IMR-90 (cell line): ENCODE data around the gene TIAM2. TPM values are rescaled to one million over a fixed set of nuclear protein-coding genes. Genes with fewer than 3 reads are reported as not detected.

Source experiments
- ATAC-seq: fragments of 200-7000 bp; cut with Tn5 transposase; 2 replicates; pipeline ENCODE4 v1.9.1; 2020; ENCODE audit warnings: low read depth, mild to moderate bottlenecking, moderate library complexity
- BruUV-seq: library from RNA; stranded (reverse); fragments of 400-500 nt; replicated peaks from 2 replicates; lab custom pipeline; 2021; lab: Mats Ljungman, UMichigan
- CTCF ChIA-PET: fragments of 300-600 bp; formaldehyde crosslinking; extraction: SDS; loops from one replicate; lab custom pipeline; 2021; ENCODE audit warnings: antibody characterized with exemption; lab: Yijun Ruan, JAX
- POLR2A ChIA-PET: fragments of 300-600 bp; sonication (Branson Sonifier 250); formaldehyde crosslinking; loops from one replicate; lab custom pipeline; 2022; ENCODE audit warnings: antibody characterized with exemption; ENCODE audit not compliant: unreplicated experiment; lab: Charles Lee
- DNase-seq: peaks from one replicate; pipeline ENCODE4 v3.0.0; 2013
- H2AFZ ChIP-seq: replicated peaks from 2 replicates; pipeline ENCODE3; 2013; ENCODE audit warnings: low read length, mild to moderate bottlenecking; ENCODE audit not compliant: poor library complexity
- H2AK5ac ChIP-seq: 2 replicates; pipeline ENCODE4 v1.6.1; 2013; ENCODE audit warnings: low read depth, low read length, inconsistent platforms
- H2AK9ac ChIP-seq: replicated peaks from 2 replicates; pipeline ENCODE3; 2013; ENCODE audit warnings: mild to moderate bottlenecking, low read depth, low read length, moderate library complexity; ENCODE audit not compliant: poor library complexity
- H2BK120ac ChIP-seq: 2 replicates; pipeline ENCODE4 v1.6.1; 2013; ENCODE audit warnings: low read depth, low read length, inconsistent platforms
- H2BK15ac ChIP-seq: 3 replicates; pipeline ENCODE4 v1.6.1; 2013; ENCODE audit warnings: low read depth, low read length, inconsistent platforms
- H2BK20ac ChIP-seq: 2 replicates; pipeline ENCODE4 v1.6.1; 2013; ENCODE audit warnings: low read depth, mild to moderate bottlenecking, inconsistent platforms, low read length, moderate library complexity
- H2BK5ac ChIP-seq: 2 replicates; pipeline ENCODE4 v1.6.1; 2013; ENCODE audit warnings: mild to moderate bottlenecking, low read depth, low read length, inconsistent platforms; ENCODE audit not compliant: poor library complexity, severe bottlenecking
- H3K14ac ChIP-seq: replicated peaks from 2 replicates; pipeline ENCODE4 v1.6.1; 2013; ENCODE audit warnings: low read depth, low read length, inconsistent platforms
- H3K18ac ChIP-seq: 2 replicates; pipeline ENCODE4 v1.6.1; 2013; ENCODE audit warnings: low read depth, low read length, control low read depth
- H3K23ac ChIP-seq: 2 replicates; pipeline ENCODE4 v1.6.1; 2013; ENCODE audit warnings: low read depth, low read length, inconsistent platforms
- H3K27ac ChIP-seq: 2 replicates; pipeline ENCODE4 v1.5.1; 2013; ENCODE audit warnings: mild to moderate bottlenecking, control low read depth, low read length; ENCODE audit not compliant: insufficient read depth
- H3K27me3 ChIP-seq: 2 replicates; pipeline ENCODE4 v1.6.1; 2013; ENCODE audit warnings: low read length; ENCODE audit not compliant: control insufficient read depth, insufficient read depth
- H3K36me3 ChIP-seq: 2 replicates; pipeline ENCODE4 v1.6.1; 2013; ENCODE audit warnings: low read length, mixed read lengths; ENCODE audit not compliant: control insufficient read depth, insufficient read depth
- H3K4ac ChIP-seq: 2 replicates; pipeline ENCODE4 v1.6.1; 2013; ENCODE audit warnings: low read depth, low read length, inconsistent platforms
- H3K4me1 ChIP-seq: 2 replicates; pipeline ENCODE4 v1.6.1; 2013; ENCODE audit warnings: low read length, mixed read lengths; ENCODE audit not compliant: control insufficient read depth, insufficient read depth
- H3K4me2 ChIP-seq: 2 replicates; pipeline ENCODE4 v1.6.1; 2013; ENCODE audit warnings: low read depth, mild to moderate bottlenecking, control low read depth, low read length, moderate library complexity
- H3K4me3 ChIP-seq: 2 replicates; pipeline ENCODE4 v1.5.1; 2013; ENCODE audit warnings: low read depth, mild to moderate bottlenecking, control low read depth, low read length, moderate library complexity; ENCODE audit not compliant: insufficient read depth
- H3K56ac ChIP-seq: 2 replicates; pipeline ENCODE4 v1.6.1; 2013; ENCODE audit warnings: low read length, inconsistent platforms; ENCODE audit not compliant: insufficient read depth; ENCODE audit errors: extremely low read depth
- H3K79me1 ChIP-seq, 2 experiments: 2 replicates each; pipeline ENCODE4 v1.6.1; 2013; ENCODE audit warnings: low read length in 2 of 2, inconsistent platforms in 1 of 2, low read depth in 1 of 2
- H3K9ac ChIP-seq: 2 replicates; pipeline ENCODE4 v1.6.1; 2013; ENCODE audit warnings: low read depth, low read length, control low read depth
- H3K9me1 ChIP-seq: 2 replicates; pipeline ENCODE4 v1.6.1; 2013; ENCODE audit warnings: low read length, inconsistent platforms; ENCODE audit not compliant: insufficient read depth
- H3K9me3 ChIP-seq: 2 replicates; pipeline ENCODE4 v1.6.1; 2013; ENCODE audit warnings: low read length; ENCODE audit not compliant: control insufficient read depth, insufficient read depth
- H4K20me1 ChIP-seq: 2 replicates; pipeline ENCODE4 v1.6.1; 2013; ENCODE audit warnings: low read length, inconsistent platforms; ENCODE audit not compliant: insufficient read depth
- H4K5ac ChIP-seq: 2 replicates; pipeline ENCODE4 v1.6.1; 2013; ENCODE audit warnings: mild to moderate bottlenecking, low read depth, low read length, control low read depth
- H4K8ac ChIP-seq, 2 experiments: 2 replicates each; pipeline ENCODE4 v1.6.1; 2013; ENCODE audit warnings: low read depth in 2 of 2, low read length in 2 of 2, control low read depth in 1 of 2, inconsistent platforms in 1 of 2
- H4K91ac ChIP-seq: 2 replicates; pipeline ENCODE4 v1.6.1; 2013; ENCODE audit warnings: low read depth, low read length, inconsistent platforms; ENCODE audit not compliant: insufficient read depth
- BHLHE40 ChIP-seq: fragments of 150-350 bp; IDR thresholded peaks from 2 replicates; pipeline ENCODE4 v1.6.1; 2016; ENCODE audit warnings: mild to moderate bottlenecking, low read depth, low read length
- CEBPB ChIP-seq: IDR thresholded peaks from 2 replicates; pipeline ENCODE4 v1.6.1; 2012; ENCODE audit warnings: low read depth, low read length, improper control_type of control experiment
- CHD1 ChIP-seq: IDR thresholded peaks from 2 replicates; pipeline ENCODE4 v1.6.1; 2012; ENCODE audit warnings: low read depth, low read length, improper control_type of control experiment
- FOS ChIP-seq: fragments of 150-350 bp; IDR thresholded peaks from 2 replicates; pipeline ENCODE4 v1.6.1; 2016; ENCODE audit warnings: low read depth, low read length
- MAFK ChIP-seq: IDR thresholded peaks from 2 replicates; pipeline ENCODE4 v1.6.1; 2012; ENCODE audit warnings: low read depth, low read length, improper control_type of control experiment
- MAZ ChIP-seq: IDR thresholded peaks from 2 replicates; pipeline ENCODE4 v1.6.1; 2012; ENCODE audit warnings: low read depth, mild to moderate bottlenecking, low read length, improper control_type of control experiment, moderate library complexity, borderline replicate concordance
- MXI1 ChIP-seq: IDR thresholded peaks from 2 replicates; pipeline ENCODE4 v1.6.1; 2012; ENCODE audit warnings: low read depth, mild to moderate bottlenecking, low read length, moderate library complexity, borderline replicate concordance
- NFE2L2 ChIP-seq: fragments of 150-350 bp; IDR thresholded peaks from 2 replicates; pipeline ENCODE4 v1.6.1; 2016; ENCODE audit warnings: low read depth, mild to moderate bottlenecking, low read length
- POLR2A ChIP-seq: IDR thresholded peaks from 2 replicates; pipeline ENCODE4 v1.6.1; 2012; ENCODE audit warnings: mild to moderate bottlenecking, low read depth, low read length
- RAD21 ChIP-seq: IDR thresholded peaks from 2 replicates; pipeline ENCODE4 v1.6.1; 2012; ENCODE audit warnings: low read length, improper control_type of control experiment
- RCOR1 ChIP-seq: IDR thresholded peaks from 2 replicates; pipeline ENCODE4 v1.6.1; 2012; ENCODE audit warnings: mild to moderate bottlenecking, low read length, improper control_type of control experiment; ENCODE audit not compliant: insufficient replicate concordance
- RFX5 ChIP-seq: IDR thresholded peaks from 2 replicates; pipeline ENCODE4 v1.8.0; 2012; ENCODE audit warnings: low read depth, mild to moderate bottlenecking, low read length, moderate library complexity
- SMC3 ChIP-seq: fragments of 150-350 bp; IDR thresholded peaks from 2 replicates; pipeline ENCODE4 v1.6.1; 2016; ENCODE audit warnings: low read depth, mild to moderate bottlenecking, antibody characterized with exemption, low read length, moderate library complexity
- WGBS, 2 experiments: methylation state at CpG; one replicate each; pipeline versions ENCODE4 v1.1.5 to v1.1.7; 2013; ENCODE audit warnings: missing lambda C conversion rate in 2 of 2; ENCODE audit not compliant: insufficient read length in 1 of 2; ENCODE audit errors: extremely low coverage in 2 of 2; 5-methylcytosine and 5-hydroxymethylcytosine counted together
- dilution Hi-C: fragments of 300-500 bp; cut with HindIII; formaldehyde crosslinking; loops from one replicate; pipeline ENCODE4 v1.14.3; 2018; ENCODE audit warnings: low sequenced_read_pairs; ENCODE audit not compliant: unreplicated experiment
- in situ Hi-C: fragments of 300-500 bp; cut with MboI; formaldehyde crosslinking; loops from 3 replicates; pipeline ENCODE4 v1.14.3; 2019; ENCODE audit warnings: low sequenced_read_pairs, inconsistent platforms, mixed read lengths
- intact Hi-C: fragments of 100-400 bp; cut with micrococcal nuclease; formaldehyde crosslinking; loops from 2 replicates; pipeline ENCODE4 v1.10.0; 2022
- polyA plus RNA-seq, 3 experiments: library from polyadenylated mRNA; depleted of rRNA; stranded (reverse); fragments of >200 nt; gene quantifications; 2 replicates each; pipeline ENCODE4 v1.2.3, GENCODE V29; 2012; ENCODE audit warnings: low replicate concordance in 1 of 3
- total RNA-seq: library from RNA; depleted of rRNA; stranded (reverse); fragments of >200 nt; gene quantifications from 2 replicates; pipeline ENCODE4 v1.2.3, GENCODE V29; 2012
- TF ChIP-seq, protein P1 (sequence below): conservative IDR thresholded peaks from 2 replicates; pipeline ENCODE4 v1.5.1; 2012; ENCODE audit warnings: mild to moderate bottlenecking, low read depth, low read length, improper control_type of control experiment
- TF ChIP-seq, protein P2 (sequence below): fragments of 150-350 bp; IDR thresholded peaks from 2 replicates; pipeline ENCODE4 v1.6.1; 2017; ENCODE audit warnings: mild to moderate bottlenecking, antibody characterized with exemption, low read length, low read depth

Gene TIAM2
- total and polyA plus RNA-seq, 2 of the 4 experiments (the other 2 are of a cell fraction): 3.1 to 4.7 TPM

GRCh38 chr6:155117785-155118184 is 122.7 kb downstream of the TIAM2 start:
- no peaks in the 10 kb centered on the region for H3K36me3 ChIP-seq
- ChIA-PET POLR2A (no interaction called here), CTCF (no interaction called here)
- peak overlapping the region; percentile 31 for H3K23ac ChIP-seq
- intact Hi-C loops: no loop called here
- in situ Hi-C loops: no loop called here
- peak overlapping the region; percentile 53 for H2BK5ac ChIP-seq
- peak overlapping the region; percentile 53 to 86; a peak in 2 of 4 replicates for H4K8ac ChIP-seq
- TF ChIP-seq, protein P1, sequence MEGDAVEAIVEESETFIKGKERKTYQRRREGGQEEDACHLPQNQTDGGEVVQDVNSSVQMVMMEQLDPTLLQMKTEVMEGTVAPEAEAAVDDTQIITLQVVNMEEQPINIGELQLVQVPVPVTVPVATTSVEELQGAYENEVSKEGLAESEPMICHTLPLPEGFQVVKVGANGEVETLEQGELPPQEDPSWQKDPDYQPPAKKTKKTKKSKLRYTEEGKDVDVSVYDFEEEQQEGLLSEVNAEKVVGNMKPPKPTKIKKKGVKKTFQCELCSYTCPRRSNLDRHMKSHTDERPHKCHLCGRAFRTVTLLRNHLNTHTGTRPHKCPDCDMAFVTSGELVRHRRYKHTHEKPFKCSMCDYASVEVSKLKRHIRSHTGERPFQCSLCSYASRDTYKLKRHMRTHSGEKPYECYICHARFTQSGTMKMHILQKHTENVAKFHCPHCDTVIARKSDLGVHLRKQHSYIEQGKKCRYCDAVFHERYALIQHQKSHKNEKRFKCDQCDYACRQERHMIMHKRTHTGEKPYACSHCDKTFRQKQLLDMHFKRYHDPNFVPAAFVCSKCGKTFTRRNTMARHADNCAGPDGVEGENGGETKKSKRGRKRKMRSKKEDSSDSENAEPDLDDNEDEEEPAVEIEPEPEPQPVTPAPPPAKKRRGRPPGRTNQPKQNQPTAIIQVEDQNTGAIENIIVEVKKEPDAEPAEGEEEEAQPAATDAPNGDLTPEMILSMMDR: no peak
- no peak for TF ChIP-seq NFE2L2
- TF ChIP-seq FOS: no peak
- no peak for TF ChIP-seq MAFK
- no peak for TF ChIP-seq CEBPB
- TF ChIP-seq RAD21: no peak
- no peak for TF ChIP-seq BHLHE40
- no peak for TF ChIP-seq MXI1
- no peak for TF ChIP-seq POLR2A
- no peak for TF ChIP-seq SMC3
- no peak for TF ChIP-seq MAZ
- no peak for TF ChIP-seq CHD1
- TF ChIP-seq, protein P2, sequence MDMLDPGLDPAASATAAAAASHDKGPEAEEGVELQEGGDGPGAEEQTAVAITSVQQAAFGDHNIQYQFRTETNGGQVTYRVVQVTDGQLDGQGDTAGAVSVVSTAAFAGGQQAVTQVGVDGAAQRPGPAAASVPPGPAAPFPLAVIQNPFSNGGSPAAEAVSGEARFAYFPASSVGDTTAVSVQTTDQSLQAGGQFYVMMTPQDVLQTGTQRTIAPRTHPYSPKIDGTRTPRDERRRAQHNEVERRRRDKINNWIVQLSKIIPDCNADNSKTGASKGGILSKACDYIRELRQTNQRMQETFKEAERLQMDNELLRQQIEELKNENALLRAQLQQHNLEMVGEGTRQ: no peak
- TF ChIP-seq RCOR1: no peak
- no peak for TF ChIP-seq RFX5
- BruUV-seq: no TSS peak
- no CpG with 5 or more reads among the region's 5 CpGs for WGBS, 2 experiments
- H3K9me3 ChIP-seq: 0 out of 2 replicates have a peak, but pooled peaks cover 3% of the 10 kb centered on the region
- H4K5ac ChIP-seq: peak overlapping the region; percentile 31
- no peaks in the 10 kb centered on the region for H3K27me3 ChIP-seq
- H3K56ac ChIP-seq: no peak overlapping the region
- peak overlapping the region; percentile 99; the same call in 2 of the 3 replicates for H2BK15ac ChIP-seq
- peak overlapping the region; percentile 66 for H2AFZ ChIP-seq
- H3K27ac ChIP-seq: peak overlapping the region; percentile 34; the same call in 1 of the 2 replicates
- ATAC-seq (no peak), DNase-seq (no peak)
- peak overlapping the region; percentile 97 for H2BK120ac ChIP-seq
- no peaks in the 10 kb centered on the region for H4K20me1 ChIP-seq
- no peak overlapping the region for H3K4me3 ChIP-seq
- H3K9me1 ChIP-seq: peaks cover 6% of the 10 kb centered on the region
- peaks cover 11% of the 10 kb centered on the region for H3K4me1 ChIP-seq
- peak overlapping the region; percentile 96 for H2BK20ac ChIP-seq
- H3K79me1 ChIP-seq: peaks cover 0 to 12% of the 10 kb centered on the region in 2 experiments; a peak in 2 of 4 replicates
- no peak overlapping the region for H3K9ac ChIP-seq
- H2AK9ac ChIP-seq: peak overlapping the region; percentile 62
- no peak overlapping the region for H3K4me2 ChIP-seq
- peak overlapping the region; percentile 98 for H3K4ac ChIP-seq
- peak overlapping the region; percentile 92 for H2AK5ac ChIP-seq
- H3K14ac ChIP-seq: peak overlapping the region; percentile 95
- peak overlapping the region; percentile 56 for H3K18ac ChIP-seq
- H4K91ac ChIP-seq: peak overlapping the region; percentile 81
- dilution Hi-C loops: no loop called here
